Common myeloid progenitor, CD34-positive (primary cell): Measurements from ENCODE around the gene AUH.
"Not testable (repeated sequence)": the region's sequence is repeated elsewhere in the genome, so short reads cannot be mapped to it uniquely, and the experiment has no call there.

Experiments used
- CTCF ChIA-PET: fragments of 350-600 bp; sonication (Branson Sonifier 250); formaldehyde crosslinking; loops from one replicate; lab custom pipeline; 2021; ENCODE audit warnings: antibody characterized with exemption; lab: Charles Lee
- POLR2A ChIA-PET: fragments of 350-600 bp; sonication (Branson Sonifier 250); formaldehyde crosslinking; loops from one replicate; lab custom pipeline; 2021; ENCODE audit warnings: antibody characterized with exemption; lab: Charles Lee
- DNase-seq, 3 donors: peaks; one replicate each; pipeline versions ENCODE4 v3.0.0 to v3.0.0-alpha.2; 2013
- H3K27ac ChIP-seq, 2 experiments: 1 replicate in 1 of 2; 2 replicates in 1 of 2; pipeline ENCODE4 v1.7.0; 2013; ENCODE audit warnings: inconsistent platforms in 2 of 2, low read length in 2 of 2, mild to moderate bottlenecking in 2 of 2, low read depth in 1 of 2, moderate library complexity in 1 of 2; ENCODE audit not compliant: severe bottlenecking in 2 of 2, insufficient read depth in 1 of 2, poor library complexity in 1 of 2
- H3K27me3 ChIP-seq, 5 experiments: replicated peaks in 2 of 5; 1 replicate in 3 of 5; 2 replicates in 2 of 5; pipeline versions ENCODE4 v1.6.1 to v1.7.0; 2013; ENCODE audit warnings: low read length in 4 of 5, mild to moderate bottlenecking in 2 of 5, moderate library complexity in 2 of 5, inconsistent platforms in 1 of 5; ENCODE audit not compliant: insufficient read depth in 5 of 5, control insufficient read depth in 4 of 5
- H3K36me3 ChIP-seq, 4 experiments: 1 replicate in 2 of 4; 2 replicates in 2 of 4; pipeline versions ENCODE4 v1.6.1 to v1.7.0; 2013; ENCODE audit warnings: low read length in 3 of 4, control low read depth in 1 of 4, mild to moderate bottlenecking in 1 of 4; ENCODE audit not compliant: control insufficient read depth in 4 of 4, insufficient read depth in 4 of 4
- H3K4me1 ChIP-seq, 4 experiments: 1 replicate in 3 of 4; 2 replicates in 1 of 4; pipeline versions ENCODE4 v1.6.1 to v1.7.1; 2013; ENCODE audit warnings: low read length in 3 of 4, mild to moderate bottlenecking in 3 of 4, control low read depth in 1 of 4, inconsistent platforms in 1 of 4, moderate library complexity in 1 of 4; ENCODE audit not compliant: control insufficient read depth in 4 of 4, insufficient read depth in 4 of 4; ENCODE audit errors: control extremely low read depth in 1 of 4
- H3K4me3 ChIP-seq, 7 experiments: 1 replicate in 4 of 7; 2 replicates in 3 of 7; pipeline versions ENCODE4 v1.5.1 to v1.7.0; 2013; ENCODE audit warnings: mild to moderate bottlenecking in 7 of 7, low read length in 6 of 7, moderate library complexity in 6 of 7, inconsistent platforms in 2 of 7, low read depth in 2 of 7, control low read depth in 1 of 7; ENCODE audit not compliant: insufficient read depth in 4 of 7, control insufficient read depth in 1 of 7; ENCODE audit errors: extremely low read depth in 1 of 7
- H3K9me3 ChIP-seq, 5 experiments: 1 replicate in 4 of 5; 2 replicates in 1 of 5; pipeline versions ENCODE4 v1.6.1 to v1.7.1; 2013; ENCODE audit warnings: low read length in 4 of 5, mild to moderate bottlenecking in 2 of 5, inconsistent platforms in 1 of 5, low read depth in 1 of 5, moderate library complexity in 1 of 5; ENCODE audit not compliant: control insufficient read depth in 4 of 5, insufficient read depth in 2 of 5; ENCODE audit errors: control extremely low read depth in 1 of 5
- WGBS: methylation state at CpG from one replicate; pipeline ENCODE4 v1.1.5; 2013; ENCODE audit not compliant: insufficient coverage; 5-methylcytosine and 5-hydroxymethylcytosine counted together

Gene AUH

DNA sequence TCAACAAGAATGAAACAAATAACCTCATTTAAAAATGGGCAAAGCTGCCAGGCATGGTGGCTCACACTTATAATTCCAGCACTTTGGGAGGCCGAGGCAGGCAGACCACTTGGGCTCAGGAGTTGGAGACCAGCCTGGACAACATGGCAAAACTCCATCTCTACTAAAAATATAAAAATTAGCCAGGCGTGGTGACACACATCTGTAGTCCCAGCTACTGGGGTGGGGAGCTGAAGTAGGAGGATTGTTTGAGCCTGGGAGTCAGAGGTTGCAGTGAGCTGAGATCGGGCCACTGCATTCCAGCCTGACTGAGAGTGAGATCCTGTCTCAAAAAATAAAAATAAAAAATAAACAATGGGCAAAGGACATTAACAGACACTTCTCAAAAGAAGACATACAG, 8.3 kb upstream of the AUH start:
- H3K9me3 ChIP-seq, POLR2A ChIA-PET: not testable (repeated sequence)
- CTCF ChIA-PET = interaction anchor here (1.0 to 1.7 kb wide), 3 partner anchors 10 to 270 kb away, joined by 3 to 5 read pairs (median 3); no protein-coding TSS in a partner anchor

DNA sequence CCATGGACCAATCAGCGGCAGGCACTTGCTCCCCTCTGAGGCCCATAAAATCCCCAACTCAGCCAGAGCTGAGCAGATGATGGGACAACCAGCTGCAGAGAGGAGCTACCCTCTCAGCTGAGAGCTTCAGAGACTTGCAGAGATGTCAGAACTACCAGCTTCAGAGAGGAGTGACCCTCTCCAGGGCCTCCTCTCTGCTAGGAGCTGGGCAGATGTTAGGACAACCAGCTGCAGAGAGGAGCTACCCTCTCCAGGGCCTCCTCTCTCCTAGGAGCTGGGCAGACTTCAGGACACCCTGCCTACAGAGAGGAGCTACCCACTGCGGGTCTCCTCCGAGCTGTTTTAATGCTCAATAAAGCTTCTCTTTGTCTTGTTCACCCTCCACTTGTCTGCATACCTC, 3.0 kb upstream of the AUH start:
- 66% methylated on average over 3 of the region's 3 CpGs for WGBS
- no peak overlapping the region for H3K4me3 ChIP-seq
- H3K9me3 ChIP-seq = peaks cover 0 to 8% (median 4%) of the 10 kb centered on the region in 5 experiments
- no peaks in the 10 kb centered on the region for H3K27me3 ChIP-seq
- peaks cover 8 to 18% (median 11%) of the 10 kb centered on the region in 4 experiments for H3K4me1 ChIP-seq
- no peak overlapping the region for H3K27ac ChIP-seq
- POLR2A ChIA-PET = no interaction called here
- H3K36me3 ChIP-seq = no peaks in the 10 kb centered on the region
- CTCF ChIA-PET = interaction anchor here (1.0 to 1.8 kb wide), 3 partner anchors 14 to 62 kb away, joined by 3 to 5 read pairs (median 4); no protein-coding TSS in a partner anchor
- no peak for DNase-seq

More for the DNA sequence above, 8.3 kb upstream of the AUH start:
- not testable (repeated sequence) for H3K4me1 ChIP-seq, H3K27ac ChIP-seq, H3K4me3 ChIP-seq, DNase-seq, H3K27me3 ChIP-seq, H3K36me3 ChIP-seq
- WGBS = 86% methylated on average over 1 of the region's 3 CpGs

DNA sequence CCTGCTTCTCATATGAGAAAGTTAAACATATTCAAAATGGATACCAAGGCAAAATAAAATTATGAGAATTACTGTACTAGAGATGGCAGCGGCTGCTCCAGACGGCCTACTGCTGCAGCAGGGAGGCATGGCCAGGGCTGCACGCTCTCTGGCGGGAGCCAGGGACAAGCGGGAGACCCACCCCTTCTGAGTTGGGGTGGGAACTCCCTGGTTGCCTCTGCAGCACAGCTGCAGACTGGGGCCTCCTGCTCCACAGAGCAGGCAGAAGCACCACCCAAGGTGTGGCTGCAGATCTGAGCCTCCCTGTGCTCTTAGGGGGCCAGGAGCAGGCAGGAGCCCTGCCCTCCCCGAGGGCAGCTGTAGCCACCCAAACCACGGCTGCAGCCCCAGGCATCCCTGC, 2.3 kb upstream of the AUH start:
- Histone ChIP-seq H3K27ac (no peak overlapping the region), H3K27me3 (no peaks in the 10 kb centered on the region), H3K4me1 (peaks cover 8 to 18% (median 11%) of the 10 kb centered on the region in 4 experiments), H3K36me3 (no peaks in the 10 kb centered on the region), H3K4me3 (no peak overlapping the region), H3K9me3 (peaks cover 0 to 8% (median 4%) of the 10 kb centered on the region in 5 experiments)
- no peak for DNase-seq
- 95% methylated on average over 7 of the region's 7 CpGs for WGBS
- ChIA-PET CTCF (interaction anchor here (1.0 to 1.8 kb wide), 2 partner anchors 14 to 39 kb away, joined by 3 to 5 read pairs; no protein-coding TSS in a partner anchor), POLR2A (no interaction called here)

DNA sequence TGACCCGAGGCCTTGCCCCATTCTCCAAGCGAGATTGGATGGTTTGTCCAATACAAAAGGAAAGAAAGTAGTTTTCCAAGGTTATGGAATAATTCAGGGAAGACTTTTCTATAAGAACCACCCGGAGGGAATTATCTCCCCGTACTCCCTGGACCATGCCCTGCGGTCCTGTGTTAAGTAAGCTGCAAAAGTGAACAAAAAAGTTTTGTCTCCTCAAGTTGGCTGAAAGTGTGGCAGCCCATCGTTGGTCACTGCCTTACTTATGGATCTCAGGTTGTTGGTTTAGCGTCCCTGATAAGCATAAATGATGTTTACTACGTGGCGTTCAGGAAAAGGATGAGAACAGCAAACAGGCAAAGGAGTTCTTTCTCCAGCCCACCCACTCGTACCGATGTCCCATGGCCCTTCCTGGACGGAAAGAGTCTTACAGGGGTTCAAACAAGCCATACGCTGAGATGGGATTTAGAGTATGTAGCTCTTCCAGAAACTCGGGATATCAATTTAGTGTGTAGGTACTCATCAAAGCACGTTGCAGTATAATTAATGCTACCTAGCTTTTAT, 413 bp upstream of the AUH start:
- Histone ChIP-seq H3K27me3 (no peaks in the 10 kb centered on the region), H3K4me1 (peaks cover 8 to 18% (median 11%) of the 10 kb centered on the region in 4 experiments), H3K27ac (no peak overlapping the region), H3K9me3 (peaks cover 0 to 6% (median 0%) of the 10 kb centered on the region in 5 experiments), H3K4me3 (peak overlapping the region in 6 of 7 experiments; percentile 79 to 97 (median 94)), H3K36me3 (peaks cover 0 to 2% (median 0%) of the 10 kb centered on the region in 4 experiments)
- no peak for DNase-seq
- ChIA-PET CTCF (interaction anchor here (0.6 to 2.1 kb wide), 4 partner anchors 35 to 273 kb away, joined by 3 to 12 read pairs (median 4); no protein-coding TSS in a partner anchor), POLR2A (no interaction called here)
- 72% methylated on average over 9 of the region's 15 CpGs for WGBS

DNA sequence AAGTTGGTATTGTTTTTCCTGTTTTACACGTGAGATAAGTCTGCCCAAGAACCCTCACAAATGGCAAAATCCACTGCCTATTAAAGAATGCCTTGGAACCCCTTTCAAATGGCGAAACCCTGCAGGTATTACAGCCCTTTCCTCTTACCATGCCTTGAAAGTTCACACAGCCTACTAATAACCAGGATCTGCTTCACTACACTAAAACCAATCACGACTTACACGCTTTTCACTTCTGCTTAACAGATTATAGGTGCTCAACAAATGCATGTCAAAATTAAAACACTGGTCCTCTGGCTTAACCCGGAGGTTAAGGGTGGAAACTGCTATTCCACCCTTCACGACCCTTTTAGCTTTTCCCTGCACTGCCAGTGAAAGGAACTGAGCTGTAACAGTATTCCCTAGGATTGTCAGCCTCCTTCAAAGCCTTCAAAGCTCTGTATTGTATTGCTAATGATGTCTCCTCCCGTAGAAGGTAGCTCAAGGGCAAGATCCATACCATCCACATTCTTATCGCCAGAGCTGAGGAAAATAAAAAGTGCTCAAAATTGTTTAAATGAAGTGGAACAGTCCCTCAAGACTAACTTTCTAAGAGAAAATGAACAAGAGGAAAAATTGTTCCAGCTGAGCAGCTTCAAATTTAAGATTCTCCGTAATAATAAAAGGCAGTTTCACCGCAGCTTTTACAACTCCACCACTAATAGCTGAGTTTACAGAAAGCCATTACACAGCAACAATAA, 997 bp downstream of the AUH start:
- peak overlapping the region; percentile 55 to 84 for H3K27ac ChIP-seq
- 29% methylated on average over 4 of the region's 10 CpGs for WGBS
- peaks cover 8 to 18% (median 11%) of the 10 kb centered on the region in 4 experiments for H3K4me1 ChIP-seq
- ChIA-PET POLR2A (no interaction called here), CTCF (interaction anchor here (0.7 to 2.1 kb wide), 12 partner anchors 8 to 348 kb away, joined by 3 to 12 read pairs (median 3); no protein-coding TSS in a partner anchor)
- no peak for DNase-seq
- peak overlapping the region; percentile 79 to 97 (median 94) for H3K4me3 ChIP-seq
- H3K27me3 ChIP-seq = no peaks in the 10 kb centered on the region
- H3K36me3 ChIP-seq = peaks cover 2 to 8% (median 2%) of the 10 kb centered on the region in 4 experiments
- H3K9me3 ChIP-seq = peaks cover 0 to 6% (median 0%) of the 10 kb centered on the region in 5 experiments

DNA sequence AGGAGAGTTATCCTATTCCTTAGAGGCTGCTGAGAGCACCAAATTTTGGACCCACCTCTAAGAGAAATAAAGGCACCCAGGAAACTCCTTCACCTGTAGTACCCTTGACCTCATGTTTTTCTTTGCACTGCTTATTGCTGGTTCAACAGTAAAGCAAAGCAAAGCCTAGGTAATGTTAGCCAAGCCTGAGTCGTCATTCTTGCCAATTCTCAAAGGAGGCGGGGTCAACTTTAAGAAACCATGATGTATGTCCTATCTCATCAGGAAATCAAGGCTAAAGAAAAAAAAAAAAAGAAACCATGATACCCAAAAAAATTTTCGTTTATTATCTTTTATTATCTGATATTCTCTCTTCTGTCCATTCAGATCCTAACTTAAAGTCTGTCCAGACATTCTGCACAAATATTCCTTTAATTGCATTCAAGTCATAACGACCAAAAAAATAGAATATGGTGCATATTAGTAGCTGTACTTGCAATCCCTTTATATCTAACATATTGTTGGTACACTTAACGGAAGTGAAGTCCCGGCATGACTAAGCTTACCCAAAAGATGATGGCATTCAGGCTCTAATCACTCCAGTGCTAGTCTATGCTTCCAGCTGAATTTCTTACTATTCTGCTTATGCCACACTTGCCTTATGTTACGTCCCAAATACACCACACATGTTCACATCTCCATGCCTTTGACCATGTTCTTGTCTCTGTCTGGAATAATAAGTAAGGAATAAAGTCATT, 1.8 kb downstream of the AUH start:
- Histone ChIP-seq H3K27me3 (no peaks in the 10 kb centered on the region), H3K36me3 (peaks cover 3 to 8% (median 6%) of the 10 kb centered on the region in 4 experiments), H3K4me3 (peak overlapping the region in 5 of 7 experiments; percentile 79 to 97 (median 94)), H3K27ac (no peak overlapping the region), H3K4me1 (peaks cover 8 to 18% (median 11%) of the 10 kb centered on the region in 4 experiments), H3K9me3 (peaks cover 0 to 6% (median 0%) of the 10 kb centered on the region in 5 experiments)
- ChIA-PET POLR2A (no interaction called here), CTCF (interaction anchor here (1.0 to 1.7 kb wide), 2 partner anchors 10 to 63 kb away, joined by 3 to 6 read pairs; no protein-coding TSS in a partner anchor)
- DNase-seq = no peak
- whole genome bisulfite sequencing = 89% methylated on average over 5 of the region's 7 CpGs
